ENCODE measurements around the gene ZDHHC23.

The ZDHHC23 gene

DNA sequence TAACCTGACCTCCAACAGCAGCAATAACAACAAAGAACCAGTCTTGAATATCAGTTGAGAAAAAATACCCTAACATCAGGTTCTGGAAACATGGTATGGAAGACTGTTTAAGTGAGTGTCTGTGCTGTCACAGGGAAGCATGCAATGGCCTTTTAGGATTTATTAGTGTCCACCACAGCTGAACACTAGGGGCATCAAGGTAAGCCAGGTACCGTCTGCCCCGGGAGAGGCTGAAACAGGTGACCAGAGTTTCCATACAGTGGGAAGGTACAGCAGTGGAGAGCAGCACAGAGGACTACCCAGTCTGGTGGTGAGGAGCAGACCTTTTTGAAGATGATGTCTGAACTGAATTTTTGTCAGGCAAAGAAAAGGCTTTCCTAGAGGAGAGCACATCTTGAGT lies 18.4 kb downstream of the ZDHHC23 start:
- Mint-ChIP-seq H3K4me1 (no peaks in the 10 kb centered on the region), H3K9me3 (no peaks in the 10 kb centered on the region), H3K36me3 (no peaks in the 10 kb centered on the region), H3K27ac (no peak overlapping the region), H3K4me3 (no peak overlapping the region)
- ATAC-seq (no peak), DNase-seq (ENCODE audit: low spot score in 2 of 2) (no peak)

DNA sequence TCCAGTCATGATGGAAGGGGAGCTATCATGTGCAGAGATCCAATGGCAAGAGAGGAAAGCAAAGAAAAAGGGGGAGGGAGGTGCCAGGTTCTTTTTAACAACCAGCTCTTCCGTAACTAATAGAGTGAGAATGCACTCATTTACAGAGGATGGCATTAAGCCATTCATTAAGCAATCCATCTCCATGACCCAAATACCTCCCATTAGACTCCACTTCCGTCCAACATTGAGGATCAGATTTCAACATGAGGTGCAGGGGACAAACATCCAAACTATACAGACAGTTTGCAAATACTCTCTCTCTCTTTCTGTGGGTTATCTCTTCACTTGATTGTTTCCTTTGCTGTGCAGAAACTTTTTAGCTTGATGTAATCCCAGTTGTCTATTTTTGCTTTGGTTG lies 21.2 kb downstream of the ZDHHC23 start:
- Mint-ChIP-seq H3K9me3 (peaks cover 19% of the 10 kb centered on the region), H3K27ac (no peak overlapping the region), H3K36me3 (no peaks in the 10 kb centered on the region), H3K4me3 (no peak overlapping the region), H3K4me1 (no peaks in the 10 kb centered on the region)
- no peak for DNase-seq (ENCODE audit: low spot score in 2 of 2)
- no peak for ATAC-seq

DNA sequence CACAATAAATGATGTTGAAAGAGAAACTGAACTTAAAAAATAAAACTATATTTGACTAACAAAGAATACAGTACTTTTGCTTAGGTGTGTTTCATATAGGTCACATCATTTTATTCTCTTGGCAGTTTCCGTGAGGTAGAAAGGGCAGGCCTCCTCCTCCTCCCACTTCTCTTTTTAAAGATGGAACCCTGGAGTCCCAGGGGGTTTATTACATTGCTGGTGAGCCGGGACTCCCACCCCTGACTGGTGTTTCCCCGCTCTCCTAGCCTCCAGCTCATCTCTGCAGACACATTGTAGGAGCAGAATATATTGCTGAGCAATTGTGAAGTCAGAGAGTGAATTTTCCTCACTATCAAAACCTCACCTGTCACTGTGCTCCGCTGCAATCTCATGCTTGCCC lies 30.0 kb downstream of the ZDHHC23 start:
- ATAC-seq (no peak), DNase-seq (ENCODE audit: low spot score in 2 of 2) (no peak)
- H3K9me3 Mint-ChIP-seq: peaks cover 14% of the 10 kb centered on the region
- H3K27ac Mint-ChIP-seq: no peak overlapping the region
- H3K4me3 Mint-ChIP-seq: no peak overlapping the region
- no peaks in the 10 kb centered on the region for H3K4me1 Mint-ChIP-seq
- H3K36me3 Mint-ChIP-seq: no peaks in the 10 kb centered on the region

DNA sequence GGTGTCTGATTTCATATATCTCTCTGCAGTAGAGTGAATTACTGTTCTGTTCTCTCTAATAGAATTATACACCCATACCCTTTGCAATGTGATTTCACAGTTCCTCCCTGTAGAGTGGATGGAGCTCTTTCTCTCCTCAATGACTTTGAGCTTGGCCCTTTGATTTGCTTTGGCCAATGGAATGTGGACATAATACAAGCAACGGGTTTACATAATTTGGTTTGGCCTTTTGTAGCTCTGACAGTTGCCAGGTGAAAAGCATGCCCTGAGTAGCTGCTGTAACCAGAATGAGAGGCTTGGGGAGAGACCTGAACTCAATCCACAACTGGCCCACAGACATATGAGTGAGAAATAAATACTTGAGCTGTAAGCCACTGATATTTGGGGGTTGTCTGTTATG lies 32.1 kb downstream of the ZDHHC23 start:
- no peak for ATAC-seq
- no peak for DNase-seq (ENCODE audit: low spot score in 2 of 2)
- Mint-ChIP-seq H3K4me3 (no peak overlapping the region), H3K36me3 (no peaks in the 10 kb centered on the region), H3K27ac (no peak overlapping the region), H3K4me1 (no peaks in the 10 kb centered on the region), H3K9me3 (peaks cover under 1% of the 10 kb centered on the region)

DNA sequence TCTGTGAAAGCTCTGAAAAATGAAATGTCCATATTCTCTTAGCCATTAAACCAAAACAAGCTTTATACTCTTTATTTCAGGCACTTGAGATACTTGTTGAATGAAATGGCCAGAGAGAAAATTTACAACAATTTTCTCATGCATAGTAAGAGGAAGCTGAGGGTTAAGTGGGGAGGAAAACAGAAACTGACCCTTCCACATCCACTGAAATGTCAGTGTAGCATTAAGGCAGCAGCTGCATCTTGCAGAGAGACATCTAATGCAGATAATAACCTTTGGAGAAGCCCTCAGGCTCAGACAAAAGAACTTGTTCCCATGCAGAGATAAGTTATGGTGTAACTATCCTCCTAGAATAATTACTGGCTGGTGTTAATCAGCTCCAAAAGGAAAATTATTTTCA lies 34.0 kb downstream of the ZDHHC23 start:
- DNase-seq (ENCODE audit: low spot score in 2 of 2) (no peak), ATAC-seq (no peak)
- Mint-ChIP-seq H3K27ac (no peak overlapping the region), H3K36me3 (peaks cover 5% of the 10 kb centered on the region), H3K4me1 (no peaks in the 10 kb centered on the region), H3K4me3 (no peak overlapping the region), H3K9me3 (no peaks in the 10 kb centered on the region)

DNA sequence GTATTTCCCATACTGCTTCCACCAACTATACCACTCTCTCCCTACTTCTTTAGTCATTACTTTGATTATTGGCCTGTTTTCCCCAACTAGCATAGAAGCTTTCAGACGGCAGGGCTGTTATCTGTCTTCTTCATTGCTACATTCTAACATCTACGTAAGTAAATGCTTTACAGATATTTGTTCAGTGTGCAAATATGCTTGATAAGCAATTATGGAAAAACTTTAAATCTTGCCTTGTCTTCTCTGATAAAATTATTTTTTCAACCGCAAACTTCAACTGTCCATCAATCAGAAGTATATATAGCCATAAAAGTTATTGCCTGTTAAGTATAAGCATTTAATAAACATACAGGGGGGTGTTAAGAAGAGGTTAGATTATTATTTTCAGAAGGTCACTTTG lies 35.7 kb downstream of the ZDHHC23 start:
- DNase-seq (ENCODE audit: low spot score in 2 of 2) (no peak), ATAC-seq (no peak)
- H3K4me3 Mint-ChIP-seq: no peak overlapping the region
- no peaks in the 10 kb centered on the region for H3K9me3 Mint-ChIP-seq
- H3K36me3 Mint-ChIP-seq: peaks cover 5% of the 10 kb centered on the region
- H3K27ac Mint-ChIP-seq: no peak overlapping the region
- no peaks in the 10 kb centered on the region for H3K4me1 Mint-ChIP-seq

DNA sequence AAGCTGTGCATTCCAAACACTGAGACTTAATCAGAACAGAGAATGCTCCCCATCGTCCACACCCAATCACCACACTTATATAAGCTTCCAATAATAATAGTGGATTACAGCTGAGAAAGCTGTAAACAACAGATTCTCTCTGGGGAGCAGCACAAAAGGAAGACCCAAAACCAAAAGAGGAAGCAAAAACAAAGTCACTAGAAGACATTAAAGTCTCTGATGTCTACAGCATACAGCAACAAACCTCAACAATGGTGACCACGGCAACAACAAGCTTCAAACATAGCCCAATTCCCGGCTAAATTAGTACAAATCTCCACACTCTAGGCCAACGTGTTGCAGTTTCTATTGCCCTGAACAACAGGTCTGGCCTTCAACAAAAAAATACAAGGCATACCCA lies 37.7 kb downstream of the ZDHHC23 start:
- no peaks in the 10 kb centered on the region for H3K4me1 Mint-ChIP-seq
- H3K9me3 Mint-ChIP-seq: no peaks in the 10 kb centered on the region
- no peak overlapping the region for H3K27ac Mint-ChIP-seq
- ATAC-seq (no peak), DNase-seq (ENCODE audit: low spot score in 2 of 2) (no peak)
- no peak overlapping the region for H3K4me3 Mint-ChIP-seq
- peaks cover 5% of the 10 kb centered on the region for H3K36me3 Mint-ChIP-seq

DNA sequence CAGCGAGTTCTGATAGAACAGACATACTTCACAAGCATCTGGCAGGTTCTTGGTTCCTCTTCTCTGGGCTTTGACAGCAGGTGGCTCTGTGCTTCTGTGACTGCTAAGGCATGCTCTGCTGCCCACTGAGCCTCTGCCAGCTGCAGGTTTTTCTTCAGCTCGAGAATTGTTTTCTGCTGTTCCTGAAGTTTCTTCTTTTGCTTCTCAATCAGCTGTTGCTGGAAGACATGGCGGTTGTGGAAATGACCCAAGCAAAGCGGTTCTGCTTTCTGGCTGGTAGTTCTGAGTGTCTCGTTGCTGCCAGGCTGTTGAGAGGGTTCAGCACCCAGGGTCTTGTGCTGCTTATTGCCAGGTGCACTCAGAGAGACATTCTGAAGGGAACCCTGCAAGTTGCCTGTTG lies 57.7 kb downstream of the ZDHHC23 start:
- DNase-seq (ENCODE audit: low spot score in 2 of 2) (no peak), ATAC-seq (no peak)
- H3K36me3 Mint-ChIP-seq: no peaks in the 10 kb centered on the region
- H3K9me3 Mint-ChIP-seq: no peaks in the 10 kb centered on the region
- H3K4me1 Mint-ChIP-seq: no peaks in the 10 kb centered on the region
- H3K4me3 Mint-ChIP-seq: no peak overlapping the region
- H3K27ac Mint-ChIP-seq: no peak overlapping the region

DNA sequence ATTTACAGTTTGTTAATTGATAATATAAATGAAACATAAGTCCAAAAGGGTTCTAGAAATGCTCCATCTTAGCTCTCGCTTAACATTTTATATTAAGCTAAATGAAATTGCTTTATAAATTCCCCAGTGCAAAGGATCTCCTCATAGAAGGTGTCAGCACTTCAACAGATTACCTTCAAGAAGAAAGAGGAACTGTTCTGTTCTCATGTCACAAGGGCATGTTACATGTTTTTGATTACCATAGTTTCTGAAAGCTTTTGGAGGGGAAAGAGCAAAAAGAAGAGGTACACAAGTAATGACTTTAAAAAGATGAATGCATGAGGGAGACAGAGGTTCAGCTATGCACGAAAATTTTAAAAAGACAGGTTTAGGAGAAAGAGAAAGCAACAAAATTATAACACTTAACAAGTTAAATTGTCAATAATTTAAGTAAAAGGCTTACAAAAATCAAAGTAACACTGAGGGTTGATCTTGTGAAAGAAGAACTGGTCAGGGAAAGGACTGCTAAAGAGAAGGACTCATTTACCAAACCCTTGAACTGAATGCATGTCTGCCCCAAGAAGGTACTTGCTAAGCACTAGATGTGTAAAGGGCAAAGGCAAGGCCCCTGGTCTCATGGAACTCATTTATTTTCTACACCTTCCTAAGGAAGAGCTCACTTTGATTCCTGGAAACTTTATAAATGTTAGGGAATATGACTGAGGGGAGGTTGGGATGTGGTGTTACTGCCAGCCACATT lies 63.4 kb downstream of the ZDHHC23 start:
- no peak overlapping the region for H3K4me3 Mint-ChIP-seq
- H3K36me3 Mint-ChIP-seq: no peaks in the 10 kb centered on the region
- H3K9me3 Mint-ChIP-seq: no peaks in the 10 kb centered on the region
- DNase-seq (ENCODE audit: low spot score in 2 of 2) (no peak), ATAC-seq (no peak)
- no peaks in the 10 kb centered on the region for H3K4me1 Mint-ChIP-seq
- no peak overlapping the region for H3K27ac Mint-ChIP-seq

All from stimulated activated effector memory CD8-positive, alpha-beta T cell treated with anti-CD3 and anti-CD28 coated beads, Interleukin-12 subunit alpha, Interleukin-12 subunit beta, amount 100 ng/mL, for 72 hours (primary cell).